GM10266 (cell line): ENCODE data around the gene CYP2A7.
"Not testable (repeated sequence)": the region's sequence is repeated elsewhere in the genome, so short reads cannot be mapped to it uniquely, and the experiment has no call there.

ENCODE experiments used
- DNase-seq: peaks from one replicate; pipeline ENCODE4 v3.0.0; 2012; ENCODE audit errors: extremely low spot score
- TF ChIP-seq, protein P1 (sequence below): IDR thresholded peaks from 2 replicates; pipeline ENCODE4 v1.5.1; 2012; ENCODE audit warnings: mild to moderate bottlenecking, low read depth; ENCODE audit not compliant: control insufficient read depth, insufficient read depth; ENCODE audit errors: missing control alignments

CYP2A7 gene

GRCh38 chr19:40882062-40882461 lies at the start of gene CYP2A7:
CYP2A7 (minus strand) TSS chr19:40882231; CDS start chr19:40882210, 21 bp downstream.
- DNase-seq: not testable (repeated sequence)

GRCh38 chr19:40930799-40931198 lies 48.8 kb upstream of the CYP2A7 start:
- not testable (repeated sequence) for DNase-seq

DNA sequence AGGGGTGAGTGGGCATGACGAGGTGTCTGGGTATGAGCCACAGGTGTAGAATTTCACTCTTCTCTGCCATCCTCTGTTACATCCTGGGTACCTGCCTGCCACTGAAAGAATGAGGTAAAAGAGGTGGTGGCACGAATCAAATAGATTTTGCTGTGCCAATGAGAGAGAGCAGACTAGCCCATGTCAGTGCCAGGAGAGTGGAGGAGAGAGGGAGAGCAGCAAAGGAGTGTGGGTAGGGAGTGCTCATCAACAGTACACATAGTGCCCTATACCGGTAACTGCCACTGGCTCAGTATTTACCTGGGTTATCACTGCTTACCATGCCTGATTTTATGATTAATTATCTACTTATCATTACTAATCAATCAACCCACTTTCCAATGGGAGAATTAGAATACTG lies 47.9 kb upstream of the CYP2A7 start:
- DNase-seq: not testable (repeated sequence)

- DNase-seq: no peak
- TF ChIP-seq, protein P1, sequence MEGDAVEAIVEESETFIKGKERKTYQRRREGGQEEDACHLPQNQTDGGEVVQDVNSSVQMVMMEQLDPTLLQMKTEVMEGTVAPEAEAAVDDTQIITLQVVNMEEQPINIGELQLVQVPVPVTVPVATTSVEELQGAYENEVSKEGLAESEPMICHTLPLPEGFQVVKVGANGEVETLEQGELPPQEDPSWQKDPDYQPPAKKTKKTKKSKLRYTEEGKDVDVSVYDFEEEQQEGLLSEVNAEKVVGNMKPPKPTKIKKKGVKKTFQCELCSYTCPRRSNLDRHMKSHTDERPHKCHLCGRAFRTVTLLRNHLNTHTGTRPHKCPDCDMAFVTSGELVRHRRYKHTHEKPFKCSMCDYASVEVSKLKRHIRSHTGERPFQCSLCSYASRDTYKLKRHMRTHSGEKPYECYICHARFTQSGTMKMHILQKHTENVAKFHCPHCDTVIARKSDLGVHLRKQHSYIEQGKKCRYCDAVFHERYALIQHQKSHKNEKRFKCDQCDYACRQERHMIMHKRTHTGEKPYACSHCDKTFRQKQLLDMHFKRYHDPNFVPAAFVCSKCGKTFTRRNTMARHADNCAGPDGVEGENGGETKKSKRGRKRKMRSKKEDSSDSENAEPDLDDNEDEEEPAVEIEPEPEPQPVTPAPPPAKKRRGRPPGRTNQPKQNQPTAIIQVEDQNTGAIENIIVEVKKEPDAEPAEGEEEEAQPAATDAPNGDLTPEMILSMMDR: no peak
These were observed 46.8 kb upstream of the CYP2A7 start for GRCh38 chr19:40928850-40929249.

DNA sequence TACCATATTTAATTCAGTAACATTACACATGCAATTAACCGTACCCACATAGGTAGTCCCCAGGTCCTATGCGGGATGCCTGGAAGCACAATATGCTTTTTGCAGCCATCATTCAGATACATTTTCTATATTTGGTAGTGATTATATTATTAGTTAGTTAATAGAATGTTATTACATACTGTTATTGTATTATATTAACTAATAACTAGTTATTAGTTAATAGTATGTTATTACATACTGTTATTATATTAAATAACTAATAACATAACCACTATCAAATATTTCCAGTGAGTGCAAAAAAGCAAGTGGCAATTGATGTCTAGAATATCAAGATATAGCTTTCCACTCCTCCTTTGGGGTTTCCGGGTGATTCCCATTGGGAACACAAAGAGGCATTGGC lies 45.5 kb upstream of the CYP2A7 start:
- no peak for DNase-seq
- TF ChIP-seq, protein P1: no peak

DNA sequence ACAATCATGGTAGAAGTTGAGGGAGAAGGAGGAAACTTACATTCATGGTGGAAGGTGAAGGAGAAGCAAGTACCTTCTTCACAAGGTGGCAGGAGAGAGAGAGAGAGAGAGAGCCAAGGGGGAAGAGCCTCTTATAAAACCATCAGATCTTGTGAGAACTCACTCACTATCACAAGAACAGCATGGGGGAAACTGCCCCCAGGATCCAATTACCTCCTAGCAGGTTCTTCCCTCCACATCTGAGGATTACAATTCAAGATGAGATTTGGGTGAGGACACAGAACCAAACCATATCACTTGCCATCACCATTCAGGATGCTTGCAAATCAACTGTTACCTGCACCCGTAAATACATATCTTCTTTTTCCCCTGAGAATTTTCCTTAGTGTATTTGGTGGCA lies 44.2 kb upstream of the CYP2A7 start:
- DNase-seq: not testable (repeated sequence)

GRCh38 chr19:40923934-40924391 lies 41.9 kb upstream of the CYP2A7 start:
- no peak for DNase-seq
- TF ChIP-seq, protein P1: no peak

- DNase-seq: not testable (repeated sequence)
These were observed 40.5 kb upstream of the CYP2A7 start for GRCh38 chr19:40922237-40923160.

- no peak for DNase-seq
- TF ChIP-seq, protein P1: no peak
These were observed 39.2 kb upstream of the CYP2A7 start for GRCh38 chr19:40921005-40921897.
